GM20431 (cell line): Measurements from ENCODE around the gene FAHD2B.
"Not testable (repeated sequence)": the region's sequence is repeated elsewhere in the genome, so short reads cannot be mapped to it uniquely, and the experiment has no call there.

Experiments used
- in situ Hi-C: fragments of 300-500 bp; cut with MseI, MboI; formaldehyde crosslinking; loops from one replicate; pipeline ENCODE4 v1.15.0; 2020; ENCODE audit warnings: low sequenced_read_pairs; ENCODE audit not compliant: unreplicated experiment

The FAHD2B gene

GRCh38 chr2:97094772-97095611 is at the start of gene FAHD2B:
FAHD2B (minus strand) TSS chr2:97094882; CDS start chr2:97091706, 3,176 bp downstream.
- in situ Hi-C loops: loop anchor here (25.0 kb wide), 1 partner anchor 108 kb away; the partner anchor contains the start of gene FAM178B

- in situ Hi-C loops: not testable (repeated sequence)
These were observed 49.3 kb upstream of the FAHD2B start for GRCh38 chr2:97144016-97144415.

- in situ Hi-C loops: not testable (repeated sequence)
These were observed 34.4 kb upstream of the FAHD2B start for GRCh38 chr2:97129090-97129489.

- in situ Hi-C loops: not testable (repeated sequence)
These were observed 19.2 kb upstream of the FAHD2B start for GRCh38 chr2:97113882-97114255.

GRCh38 chr2:97113050-97113881 is 18.6 kb upstream of the FAHD2B start, which contains the start of gene ANKRD36:
ANKRD36 (plus strand) TSS chr2:97113153; CDS start chr2:97113740, 587 bp downstream.
- in situ Hi-C loops: not testable (repeated sequence)

GRCh38 chr2:97112320-97113049 is 17.8 kb upstream of the FAHD2B start:
- in situ Hi-C loops: not testable (repeated sequence)

GRCh38 chr2:97111246-97111645 is 16.6 kb upstream of the FAHD2B start:
- in situ Hi-C loops: not testable (repeated sequence)

- in situ Hi-C loops: not testable (repeated sequence)
These were observed 12.2 kb upstream of the FAHD2B start for GRCh38 chr2:97106878-97107277.

- in situ Hi-C loops: loop anchor here (25.0 kb wide), 1 partner anchor 112 kb away; the partner anchor contains the start of gene FAM178B
These were observed 4.2 kb upstream of the FAHD2B start for GRCh38 chr2:97098786-97099372.

- in situ Hi-C loops: loop anchor here (25.0 kb wide), 1 partner anchor 108 kb away; the partner anchor contains the start of gene FAM178B
These were observed 979 bp upstream of the FAHD2B start for GRCh38 chr2:97095661-97096060.

GRCh38 chr2:97093983-97094771 is 505 bp downstream of the FAHD2B start:
- in situ Hi-C loops: loop anchor here (25.0 kb wide), 1 partner anchor 107 kb away; the partner anchor contains the start of gene FAM178B

GRCh38 chr2:97092946-97093345 is 1.7 kb downstream of the FAHD2B start:
- in situ Hi-C loops: loop anchor here (25.0 kb wide), 1 partner anchor 106 kb away; the partner anchor contains the start of gene FAM178B

GRCh38 chr2:97088706-97089105 is 6.0 kb downstream of the FAHD2B start:
- in situ Hi-C loops: loop anchor here (25.0 kb wide), 1 partner anchor 101 kb away; the partner anchor contains the start of gene FAM178B

GRCh38 chr2:97085093-97085492 is 9.6 kb downstream of the FAHD2B start:
- in situ Hi-C loops: loop anchor here (25.0 kb wide), 1 partner anchor 98 kb away; the partner anchor contains the start of gene FAM178B

GRCh38 chr2:97083516-97083915 is 11.2 kb downstream of the FAHD2B start:
- in situ Hi-C loops: loop anchor here (25.0 kb wide), 1 partner anchor 96 kb away; the partner anchor contains the start of gene FAM178B

- in situ Hi-C loops: loop anchor here (25.0 kb wide), 1 partner anchor 95 kb away; the partner anchor contains the start of gene FAM178B
These were observed 12.5 kb downstream of the FAHD2B start for GRCh38 chr2:97082206-97082605.

- in situ Hi-C loops: loop anchor here (25.0 kb wide), 1 partner anchor 94 kb away; the partner anchor contains the start of gene FAM178B
These were observed 13.8 kb downstream of the FAHD2B start for GRCh38 chr2:97080855-97081254.

GRCh38 chr2:97077213-97077612 is 17.5 kb downstream of the FAHD2B start:
- in situ Hi-C loops: loop anchor here (25.0 kb wide), 1 partner anchor 90 kb away; the partner anchor contains the start of gene FAM178B
